ENCODE measurements around the gene SNX33.

The SNX33 gene

GRCh38 chr15:75641603-75642002, 6.1 kb upstream of the SNX33 start:
- DNase-seq: no peak

DNA sequence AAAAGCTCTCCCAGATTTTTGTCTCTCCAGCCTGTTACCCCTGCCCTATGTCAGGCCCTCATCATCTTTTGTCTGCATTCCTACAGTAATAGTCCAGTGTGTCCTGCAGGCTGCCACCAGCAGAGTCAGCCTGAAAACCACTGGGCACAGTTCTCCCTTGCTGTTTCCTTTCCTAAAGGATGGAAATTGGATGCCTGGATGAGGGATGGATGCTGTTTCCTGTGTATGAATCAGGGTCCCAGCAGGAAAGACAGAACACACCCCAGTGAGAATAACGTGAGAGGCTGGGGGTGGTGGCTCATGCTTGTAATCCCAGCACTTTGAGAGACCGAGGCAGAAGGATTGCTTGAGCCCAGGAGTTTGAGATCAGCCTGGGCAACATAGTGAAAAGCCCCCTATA, 3.3 kb upstream of the SNX33 start:
- DNase-seq: no peak

DNA sequence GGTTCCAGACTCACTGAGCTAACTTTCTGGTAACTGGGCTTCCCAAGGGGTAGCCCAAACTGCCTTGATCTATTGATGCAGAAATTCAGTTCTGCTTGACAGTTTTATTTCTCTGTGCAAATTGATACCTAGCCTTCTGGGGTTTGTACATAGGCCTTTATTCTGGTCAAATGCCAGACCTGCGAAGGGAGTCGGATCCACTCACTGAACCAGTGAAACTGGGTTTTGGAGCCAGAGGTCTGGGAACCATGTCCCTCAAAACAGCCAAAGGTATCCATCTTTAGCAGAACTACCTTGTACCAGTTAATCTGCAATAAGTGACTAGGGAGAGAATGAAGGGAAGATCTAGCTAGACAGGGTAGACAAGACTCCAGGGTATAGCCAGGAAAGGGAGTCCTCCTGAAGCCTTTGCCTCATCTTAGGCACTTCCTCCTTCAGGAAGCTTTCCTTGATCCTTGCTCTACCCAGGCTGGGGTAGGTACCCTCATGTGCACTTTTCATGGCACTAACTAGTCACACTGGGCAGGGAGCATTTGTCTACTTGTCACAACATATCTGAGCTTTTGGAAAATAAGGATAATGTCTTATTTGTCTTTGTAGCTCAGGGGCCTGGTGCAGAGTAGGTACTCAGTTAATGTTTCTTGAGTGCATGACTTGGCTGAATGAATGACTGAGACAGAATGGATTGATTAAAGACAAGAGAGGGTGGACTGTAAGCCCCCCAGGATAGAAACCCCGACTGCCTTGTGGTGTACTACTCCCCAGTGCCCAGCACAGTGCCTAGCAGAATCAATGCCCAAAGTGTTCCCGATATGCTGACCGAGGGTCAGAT, 1.4 kb upstream of the SNX33 start:
- no peak for DNase-seq

- DNase-seq: no peak
Measured at GRCh38 chr15:75646944-75647364, 758 bp upstream of the SNX33 start.

- DNase-seq: no peak
Measured at GRCh38 chr15:75648156-75649000, 666 bp downstream of the SNX33 start.

DNA sequence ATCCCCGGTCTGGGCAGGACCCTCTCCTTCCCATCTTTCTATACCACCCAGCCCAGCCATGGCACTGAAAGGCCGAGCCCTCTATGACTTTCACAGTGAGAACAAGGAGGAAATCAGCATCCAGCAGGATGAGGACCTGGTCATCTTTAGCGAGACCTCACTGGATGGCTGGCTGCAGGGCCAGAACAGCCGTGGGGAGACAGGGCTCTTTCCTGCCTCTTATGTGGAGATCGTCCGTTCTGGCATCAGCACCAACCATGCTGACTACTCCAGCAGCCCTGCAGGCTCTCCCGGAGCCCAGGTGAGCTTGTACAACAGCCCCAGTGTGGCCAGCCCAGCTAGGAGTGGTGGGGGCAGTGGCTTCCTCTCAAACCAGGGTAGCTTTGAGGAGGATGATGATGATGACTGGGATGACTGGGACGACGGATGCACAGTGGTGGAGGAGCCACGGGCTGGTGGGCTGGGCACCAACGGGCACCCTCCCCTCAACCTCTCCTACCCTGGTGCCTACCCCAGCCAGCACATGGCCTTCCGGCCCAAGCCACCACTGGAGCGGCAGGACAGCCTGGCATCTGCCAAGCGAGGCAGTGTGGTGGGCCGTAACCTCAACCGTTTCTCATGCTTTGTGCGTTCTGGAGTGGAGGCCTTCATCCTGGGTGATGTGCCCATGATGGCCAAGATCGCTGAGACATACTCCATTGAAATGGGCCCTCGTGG, 1.5 kb downstream of the SNX33 start:
- no peak for DNase-seq

DNA sequence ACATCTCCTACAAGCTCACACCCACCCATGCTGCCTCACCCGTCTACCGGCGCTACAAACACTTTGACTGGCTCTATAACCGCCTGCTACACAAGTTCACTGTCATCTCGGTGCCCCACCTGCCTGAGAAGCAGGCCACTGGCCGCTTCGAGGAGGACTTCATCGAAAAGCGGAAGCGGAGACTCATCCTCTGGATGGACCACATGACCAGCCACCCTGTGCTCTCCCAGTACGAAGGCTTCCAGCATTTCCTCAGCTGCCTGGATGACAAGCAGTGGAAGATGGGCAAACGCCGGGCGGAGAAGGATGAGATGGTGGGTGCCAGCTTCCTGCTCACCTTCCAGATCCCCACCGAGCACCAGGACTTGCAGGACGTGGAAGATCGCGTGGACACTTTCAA, 2.1 kb downstream of the SNX33 start:
- no peak for DNase-seq

DNA sequence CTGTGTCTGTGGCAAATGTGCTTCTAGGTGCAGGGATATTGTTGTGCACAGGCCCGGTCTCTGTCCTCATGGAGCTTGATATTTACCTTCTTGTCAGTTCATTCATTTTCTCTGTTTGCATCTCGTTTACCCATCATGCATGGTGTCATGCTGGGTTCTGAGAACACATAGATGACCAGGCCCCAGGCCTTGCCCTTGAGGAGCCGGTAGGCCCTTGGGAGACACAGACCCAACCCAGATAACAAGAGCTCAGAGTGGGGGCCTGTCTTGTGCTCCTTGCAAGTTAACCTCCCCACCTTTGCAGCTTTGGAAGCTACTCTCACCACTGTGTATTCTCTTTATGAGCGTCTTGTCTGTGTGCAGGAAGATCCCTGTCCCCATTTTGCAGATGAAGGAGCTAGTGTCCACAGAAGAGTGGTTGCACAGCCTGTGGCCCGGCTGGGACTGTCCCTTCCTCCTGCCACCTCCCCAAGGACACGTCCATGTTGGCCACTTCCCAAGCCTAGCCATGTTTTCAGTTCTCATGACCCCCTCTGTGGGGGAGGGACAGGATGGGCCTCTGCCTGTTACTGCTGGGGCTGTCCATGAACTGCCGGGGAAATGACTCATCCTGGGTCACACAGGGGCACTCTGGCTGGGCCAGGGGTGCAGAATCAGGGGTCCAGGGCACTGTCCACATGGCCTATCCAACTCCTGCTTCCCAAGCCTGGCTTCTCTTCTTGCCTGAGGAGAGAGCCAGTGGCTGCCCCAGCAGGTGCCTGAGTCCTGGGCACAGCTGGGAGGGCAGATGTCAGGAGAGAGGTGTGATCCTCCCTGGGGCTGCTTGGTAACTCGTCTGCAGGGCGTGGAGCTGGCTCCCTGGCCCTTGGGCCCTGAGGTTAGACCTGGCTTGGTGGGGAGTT, 3.4 kb downstream of the SNX33 start:
- DNase-seq: peak in 1 of 2 experiments; percentile 28

DNA sequence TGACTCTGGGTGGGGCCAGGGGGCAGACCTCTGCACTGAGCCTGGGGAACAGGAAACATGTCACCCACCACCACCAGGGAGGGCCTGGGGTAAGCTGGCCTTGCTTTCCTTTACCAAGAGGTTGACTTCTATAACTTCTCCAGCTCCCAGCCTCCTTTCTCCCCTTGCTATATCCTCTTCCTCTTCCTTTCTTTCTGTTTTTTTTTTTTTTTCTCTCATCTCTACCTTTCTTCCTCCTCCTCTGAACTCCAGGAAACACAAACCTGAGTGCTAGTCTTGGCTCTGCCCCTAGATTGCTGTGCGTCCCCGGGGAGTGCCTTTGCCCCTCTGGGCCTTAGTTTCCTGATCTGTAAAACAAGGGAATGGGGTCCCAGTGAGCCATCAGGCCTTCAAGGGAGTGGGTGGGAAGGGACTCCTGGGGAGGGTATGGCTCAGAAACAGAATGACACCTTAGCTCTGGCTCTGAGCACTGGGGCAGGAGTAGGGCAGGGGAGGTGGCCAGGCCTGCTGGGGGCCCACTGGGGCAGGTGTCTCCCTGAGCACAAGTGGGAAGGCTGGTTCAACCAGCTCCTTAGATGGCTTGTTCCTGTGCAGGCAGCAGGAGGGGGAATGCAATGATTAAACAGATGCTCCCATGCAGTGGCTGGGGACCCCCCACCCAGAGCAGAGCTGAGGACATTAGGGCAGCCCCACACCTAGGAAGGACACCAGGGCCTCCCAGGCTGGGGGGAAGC, 4.3 kb downstream of the SNX33 start:
- no peak for DNase-seq

DNA sequence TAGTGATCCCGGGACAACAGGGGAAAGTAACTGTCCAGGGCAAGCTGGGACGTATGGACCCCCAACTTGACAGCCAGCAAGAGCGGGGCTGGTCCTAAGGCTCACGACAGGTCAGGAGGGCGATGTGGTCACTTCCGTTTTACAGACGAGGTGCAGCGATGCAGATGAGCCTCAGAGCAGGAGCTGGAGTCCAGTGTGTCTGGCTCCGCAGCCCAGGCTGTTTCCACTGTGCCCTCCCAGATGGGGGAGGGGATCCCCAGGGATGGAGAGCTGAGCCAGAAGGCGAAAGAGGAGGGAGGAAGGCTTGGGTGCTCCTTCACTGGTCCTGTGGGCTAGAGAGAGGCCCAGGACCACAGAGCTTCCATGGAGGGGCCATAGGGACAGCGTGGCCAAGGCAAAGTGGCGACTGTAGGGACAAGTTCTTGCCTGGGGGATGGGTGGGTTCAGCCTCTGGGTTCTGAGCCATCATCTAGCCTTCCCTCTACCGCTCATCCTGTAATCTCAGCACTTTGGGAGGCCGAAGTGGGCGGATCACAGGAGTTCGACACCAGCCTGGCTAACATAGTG, 5.7 kb downstream of the SNX33 start:
- no peak for DNase-seq

DNA sequence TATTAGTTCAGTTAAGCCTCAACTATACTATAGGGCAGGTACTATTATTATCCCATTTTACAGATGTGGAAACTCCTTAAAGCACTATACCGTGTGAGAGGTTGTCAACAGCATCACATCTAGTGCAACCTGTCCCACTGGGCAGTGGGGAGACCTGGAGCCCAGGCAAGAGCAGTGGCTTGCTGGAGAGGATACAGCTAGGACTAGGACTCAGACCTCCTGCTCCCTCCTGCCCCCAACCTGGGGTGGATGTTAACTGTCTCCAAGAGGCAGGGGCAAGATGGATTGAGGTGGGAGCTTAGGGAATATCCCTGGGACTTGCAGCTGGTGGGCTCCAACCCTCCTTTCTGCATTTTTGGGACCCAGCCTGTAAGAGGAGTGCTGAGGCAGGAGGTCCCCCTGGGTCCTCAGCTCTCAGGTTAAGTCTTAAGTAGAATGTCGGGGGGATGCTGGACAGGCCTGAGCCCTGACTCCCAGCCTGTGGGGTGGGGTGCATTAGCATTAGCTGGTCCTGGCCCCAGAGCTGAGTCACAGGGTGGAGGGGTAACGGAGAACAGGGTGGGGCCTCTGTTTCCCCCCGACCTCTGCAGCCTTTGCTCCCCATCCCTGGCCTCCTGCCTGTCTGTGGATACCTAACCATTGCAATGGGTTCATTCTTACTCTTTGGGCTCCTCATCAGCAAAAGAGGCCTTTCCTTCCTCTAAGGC, 6.6 kb downstream of the SNX33 start:
- DNase-seq: no peak

DNA sequence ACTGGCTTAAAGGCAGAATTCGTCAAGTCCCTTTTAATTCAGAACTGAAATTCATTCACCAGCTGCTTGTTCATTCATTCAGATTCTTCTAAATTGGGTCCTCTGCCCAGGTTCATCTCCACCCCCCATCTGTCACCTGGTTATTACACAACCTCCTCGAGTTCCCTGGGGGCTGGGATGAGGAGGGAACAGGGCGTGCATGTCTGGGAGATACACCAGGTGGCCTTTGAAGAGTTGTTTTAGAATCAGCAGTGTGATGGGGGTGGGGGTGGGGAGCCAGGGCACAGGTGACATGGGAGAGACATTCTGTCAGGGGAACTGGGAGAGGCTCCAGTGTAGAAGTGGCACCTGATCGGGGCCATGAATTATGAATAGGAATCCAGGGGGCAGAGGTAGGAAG, 8.2 kb downstream of the SNX33 start:
- no peak for DNase-seq

- no peak for DNase-seq
Measured at GRCh38 chr15:75656331-75656730, 8.6 kb downstream of the SNX33 start.

DNA sequence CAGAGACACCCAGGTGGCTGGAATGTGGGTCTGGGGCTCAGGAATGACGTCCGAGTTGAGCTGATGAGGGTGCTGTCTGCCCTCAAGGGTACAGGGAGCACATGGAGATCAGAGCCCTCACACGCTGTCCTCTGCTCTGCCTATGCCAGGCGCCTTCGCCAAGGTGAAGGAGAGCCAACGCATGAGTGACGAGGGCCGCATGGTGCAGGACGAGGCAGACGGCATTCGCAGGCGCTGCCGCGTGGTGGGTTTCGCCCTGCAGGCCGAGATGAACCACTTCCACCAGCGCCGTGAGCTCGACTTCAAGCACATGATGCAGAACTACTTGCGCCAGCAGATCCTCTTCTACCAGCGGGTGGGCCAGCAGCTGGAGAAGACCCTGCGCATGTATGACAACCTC, 9.1 kb downstream of the SNX33 start:
- DNase-seq: no peak

DNA sequence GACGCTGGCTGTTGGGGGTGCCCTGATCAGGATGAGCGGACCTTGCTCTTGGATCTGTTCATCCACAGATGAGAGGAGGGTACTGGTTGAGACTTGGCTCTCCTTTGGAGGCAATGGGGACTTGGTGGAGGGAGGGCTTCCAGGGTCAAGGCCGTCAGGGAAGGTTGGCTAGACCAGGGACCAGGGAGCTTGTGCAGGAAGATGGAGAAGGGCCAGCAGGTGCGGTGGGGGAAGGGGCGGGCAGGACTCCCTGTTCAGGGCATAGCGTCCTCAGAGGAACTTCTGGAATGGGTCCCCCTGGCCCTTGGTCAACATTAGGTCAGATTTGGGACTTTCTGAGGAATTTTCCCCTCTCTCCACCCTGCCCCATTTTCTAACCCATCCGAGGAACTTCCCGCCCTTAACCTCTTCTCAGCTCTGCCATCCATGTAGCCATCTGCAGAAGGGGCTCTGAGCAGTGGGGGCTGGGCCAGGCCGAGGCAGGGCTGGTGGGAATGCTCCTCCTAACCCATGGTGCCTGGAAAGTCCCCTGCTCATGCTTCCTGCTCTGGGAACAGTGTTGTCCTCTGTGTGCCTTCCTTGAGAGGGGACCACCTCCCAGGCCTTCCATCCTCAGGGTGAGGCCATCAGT, 11.5 kb downstream of the SNX33 start:
- no peak for DNase-seq

DNA sequence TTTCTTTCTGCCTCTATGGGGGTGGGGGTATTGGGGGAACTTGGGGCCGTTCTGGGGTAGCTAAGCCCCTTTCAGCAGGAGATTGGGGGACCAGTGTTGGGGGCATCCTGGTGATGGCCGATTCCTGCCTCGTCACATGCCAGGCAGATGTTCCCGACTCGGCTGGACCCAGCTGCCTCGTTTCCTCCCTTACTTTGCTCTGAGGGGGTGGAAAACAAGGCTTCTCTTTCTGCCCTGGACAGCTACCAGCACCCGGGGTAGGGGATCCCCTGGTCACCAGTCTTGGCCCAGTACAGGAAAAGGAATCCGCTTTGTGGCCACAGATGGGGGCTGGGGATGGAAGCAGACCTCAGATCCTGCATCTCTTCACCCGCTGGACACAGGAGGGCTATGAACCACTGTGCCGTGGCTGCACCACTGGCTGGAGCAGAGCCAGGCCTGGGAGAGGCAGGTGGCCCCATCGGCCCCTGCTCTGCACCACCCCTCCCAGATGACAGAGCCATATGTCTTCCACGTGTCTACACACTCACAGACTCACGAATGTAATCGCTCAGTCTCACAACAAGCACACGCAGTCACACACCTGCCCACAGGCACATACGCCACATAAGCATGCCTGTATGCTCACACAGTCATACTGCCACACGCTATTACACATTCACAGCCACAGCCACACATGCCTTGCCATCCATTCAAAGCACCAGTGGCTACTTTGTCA, 12.4 kb downstream of the SNX33 start:
- DNase-seq: peak; percentile 51 to 85

- DNase-seq: no peak
Measured at GRCh38 chr15:75661100-75661755, 13.5 kb downstream of the SNX33 start.

GRCh38 chr15:75661756-75662140, 14.0 kb downstream of the SNX33 start:
- no peak for DNase-seq

Data from SHP77 (cell line).